ENCODE data around the gene ANKHD1. TPM values are rescaled to one million over a fixed set of nuclear protein-coding genes. Genes with fewer than 3 reads are reported as not detected.

Gene ANKHD1
- total RNA-seq, 1 experiment from 2014 or later, result 113 TPM

DNA sequence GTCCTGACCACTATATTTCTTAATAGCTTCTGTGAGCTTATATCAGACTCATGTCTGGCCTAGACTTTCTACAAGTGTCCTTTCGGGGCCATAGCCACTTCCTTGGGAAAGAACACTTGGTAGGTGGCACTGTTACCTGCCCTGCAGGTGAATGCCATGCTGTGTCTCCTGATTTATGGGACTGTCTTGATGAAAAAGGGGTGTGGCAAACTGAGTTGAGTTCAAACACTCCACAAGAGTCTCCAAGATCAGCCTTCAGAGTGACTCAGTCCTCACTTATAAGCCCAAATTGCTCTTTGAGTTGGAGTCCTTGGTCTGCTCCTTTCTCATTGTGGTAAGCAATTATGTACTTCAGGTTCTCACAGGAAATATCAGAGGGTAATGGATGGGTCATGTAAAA is 9.9 kb upstream of the ANKHD1 start (continued):
- TF ChIP-seq, protein P1, sequence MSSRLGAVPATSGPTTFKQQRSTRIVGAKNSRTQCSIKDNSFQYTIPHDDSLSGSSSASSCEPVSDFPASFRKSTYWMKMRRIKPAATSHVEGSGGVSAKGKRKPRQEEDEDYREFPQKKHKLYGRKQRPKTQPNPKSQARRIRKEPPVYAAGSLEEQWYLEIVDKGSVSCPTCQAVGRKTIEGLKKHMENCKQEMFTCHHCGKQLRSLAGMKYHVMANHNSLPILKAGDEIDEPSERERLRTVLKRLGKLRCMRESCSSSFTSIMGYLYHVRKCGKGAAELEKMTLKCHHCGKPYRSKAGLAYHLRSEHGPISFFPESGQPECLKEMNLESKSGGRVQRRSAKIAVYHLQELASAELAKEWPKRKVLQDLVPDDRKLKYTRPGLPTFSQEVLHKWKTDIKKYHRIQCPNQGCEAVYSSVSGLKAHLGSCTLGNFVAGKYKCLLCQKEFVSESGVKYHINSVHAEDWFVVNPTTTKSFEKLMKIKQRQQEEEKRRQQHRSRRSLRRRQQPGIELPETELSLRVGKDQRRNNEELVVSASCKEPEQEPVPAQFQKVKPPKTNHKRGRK (CRISPR knock-in tag; IDR thresholded peaks at IDR 0.05; ENCODE audit: borderline replicate concordance), result no peak
- TF ChIP-seq, protein P2, sequence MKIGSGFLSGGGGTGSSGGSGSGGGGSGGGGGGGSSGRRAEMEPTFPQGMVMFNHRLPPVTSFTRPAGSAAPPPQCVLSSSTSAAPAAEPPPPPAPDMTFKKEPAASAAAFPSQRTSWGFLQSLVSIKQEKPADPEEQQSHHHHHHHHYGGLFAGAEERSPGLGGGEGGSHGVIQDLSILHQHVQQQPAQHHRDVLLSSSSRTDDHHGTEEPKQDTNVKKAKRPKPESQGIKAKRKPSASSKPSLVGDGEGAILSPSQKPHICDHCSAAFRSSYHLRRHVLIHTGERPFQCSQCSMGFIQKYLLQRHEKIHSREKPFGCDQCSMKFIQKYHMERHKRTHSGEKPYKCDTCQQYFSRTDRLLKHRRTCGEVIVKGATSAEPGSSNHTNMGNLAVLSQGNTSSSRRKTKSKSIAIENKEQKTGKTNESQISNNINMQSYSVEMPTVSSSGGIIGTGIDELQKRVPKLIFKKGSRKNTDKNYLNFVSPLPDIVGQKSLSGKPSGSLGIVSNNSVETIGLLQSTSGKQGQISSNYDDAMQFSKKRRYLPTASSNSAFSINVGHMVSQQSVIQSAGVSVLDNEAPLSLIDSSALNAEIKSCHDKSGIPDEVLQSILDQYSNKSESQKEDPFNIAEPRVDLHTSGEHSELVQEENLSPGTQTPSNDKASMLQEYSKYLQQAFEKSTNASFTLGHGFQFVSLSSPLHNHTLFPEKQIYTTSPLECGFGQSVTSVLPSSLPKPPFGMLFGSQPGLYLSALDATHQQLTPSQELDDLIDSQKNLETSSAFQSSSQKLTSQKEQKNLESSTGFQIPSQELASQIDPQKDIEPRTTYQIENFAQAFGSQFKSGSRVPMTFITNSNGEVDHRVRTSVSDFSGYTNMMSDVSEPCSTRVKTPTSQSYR (CRISPR knock-in tag; IDR thresholded peaks at IDR 0.05), result no peak
- no peak for TF ChIP-seq ZNF121 (CRISPR knock-in tag; IDR thresholded peaks at IDR 0.05)
- no peak for TF ChIP-seq RELA (CRISPR knock-in tag; IDR thresholded peaks at IDR 0.05; ENCODE audit: borderline replicate concordance)
- TF ChIP-seq, protein P3, sequence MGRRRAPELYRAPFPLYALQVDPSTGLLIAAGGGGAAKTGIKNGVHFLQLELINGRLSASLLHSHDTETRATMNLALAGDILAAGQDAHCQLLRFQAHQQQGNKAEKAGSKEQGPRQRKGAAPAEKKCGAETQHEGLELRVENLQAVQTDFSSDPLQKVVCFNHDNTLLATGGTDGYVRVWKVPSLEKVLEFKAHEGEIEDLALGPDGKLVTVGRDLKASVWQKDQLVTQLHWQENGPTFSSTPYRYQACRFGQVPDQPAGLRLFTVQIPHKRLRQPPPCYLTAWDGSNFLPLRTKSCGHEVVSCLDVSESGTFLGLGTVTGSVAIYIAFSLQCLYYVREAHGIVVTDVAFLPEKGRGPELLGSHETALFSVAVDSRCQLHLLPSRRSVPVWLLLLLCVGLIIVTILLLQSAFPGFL (CRISPR knock-in tag; IDR thresholded peaks at IDR 0.05; ENCODE audit: borderline replicate concordance), result no peak
- TF ChIP-seq MXD4 (CRISPR knock-in tag; IDR thresholded peaks at IDR 0.05; ENCODE audit: borderline replicate concordance), result no peak
- no peak for TF ChIP-seq ZNF219 (CRISPR knock-in tag; IDR thresholded peaks at IDR 0.05; ENCODE audit: borderline replicate concordance)

DNA sequence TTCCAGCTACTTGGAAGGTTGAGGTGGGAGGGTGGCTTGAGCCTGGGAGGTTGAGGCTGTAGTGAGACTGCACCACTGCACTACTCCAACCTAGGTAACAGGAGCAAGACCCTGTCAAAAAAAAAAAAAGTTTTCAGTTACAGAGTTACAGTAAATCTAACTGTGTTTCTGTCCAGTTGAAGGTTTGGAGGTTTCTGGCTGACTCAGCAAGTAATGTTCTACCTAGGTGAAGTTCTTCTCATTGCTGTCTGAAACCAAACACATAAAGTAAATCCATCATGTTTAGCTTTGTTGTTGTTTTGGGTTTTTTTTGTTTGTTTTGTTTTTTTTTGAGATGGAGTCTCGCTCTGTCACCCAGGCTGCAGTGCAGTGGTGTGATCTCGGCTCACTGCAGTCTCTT is 7.9 kb upstream of the ANKHD1 start:
- ATAC-seq (no peak), DNase-seq (ENCODE audit: low spot score) (no peak)
- POLR2A ChIA-PET, result interaction anchor here (0.6 kb wide), 1 partner anchor 84 kb away, joined by 3 read pairs; no protein-coding TSS in a partner anchor
- H3K27ac Mint-ChIP-seq, result no peak overlapping the region
- H3K4me1 Mint-ChIP-seq, result peaks cover 8% of the 10 kb centered on the region
- TF ChIP-seq, protein P1 (CRISPR knock-in tag; IDR thresholded peaks at IDR 0.05; ENCODE audit: borderline replicate concordance), result no peak
- TF ChIP-seq TEAD4 (CRISPR knock-in tag; IDR thresholded peaks at IDR 0.05) (no peak), SOX15 (CRISPR knock-in tag; IDR thresholded peaks at IDR 0.05) (no peak), SMAD4 (CRISPR knock-in tag; IDR thresholded peaks at IDR 0.05) (no peak), FOXJ3 (CRISPR knock-in tag; IDR thresholded peaks at IDR 0.05; ENCODE audit: borderline replicate concordance) (no peak), CBFB (CRISPR knock-in tag; IDR thresholded peaks at IDR 0.05; ENCODE audit: low read depth) (no peak), NFE2L1 (CRISPR knock-in tag; IDR thresholded peaks at IDR 0.05) (no peak)
- TF ChIP-seq, protein P4, sequence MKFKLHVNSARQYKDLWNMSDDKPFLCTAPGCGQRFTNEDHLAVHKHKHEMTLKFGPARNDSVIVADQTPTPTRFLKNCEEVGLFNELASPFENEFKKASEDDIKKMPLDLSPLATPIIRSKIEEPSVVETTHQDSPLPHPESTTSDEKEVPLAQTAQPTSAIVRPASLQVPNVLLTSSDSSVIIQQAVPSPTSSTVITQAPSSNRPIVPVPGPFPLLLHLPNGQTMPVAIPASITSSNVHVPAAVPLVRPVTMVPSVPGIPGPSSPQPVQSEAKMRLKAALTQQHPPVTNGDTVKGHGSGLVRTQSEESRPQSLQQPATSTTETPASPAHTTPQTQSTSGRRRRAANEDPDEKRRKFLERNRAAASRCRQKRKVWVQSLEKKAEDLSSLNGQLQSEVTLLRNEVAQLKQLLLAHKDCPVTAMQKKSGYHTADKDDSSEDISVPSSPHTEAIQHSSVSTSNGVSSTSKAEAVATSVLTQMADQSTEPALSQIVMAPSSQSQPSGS (CRISPR knock-in tag; IDR thresholded peaks at IDR 0.05; ENCODE audit: borderline replicate concordance, low read depth), result no peak
- TF ChIP-seq, protein P5, sequence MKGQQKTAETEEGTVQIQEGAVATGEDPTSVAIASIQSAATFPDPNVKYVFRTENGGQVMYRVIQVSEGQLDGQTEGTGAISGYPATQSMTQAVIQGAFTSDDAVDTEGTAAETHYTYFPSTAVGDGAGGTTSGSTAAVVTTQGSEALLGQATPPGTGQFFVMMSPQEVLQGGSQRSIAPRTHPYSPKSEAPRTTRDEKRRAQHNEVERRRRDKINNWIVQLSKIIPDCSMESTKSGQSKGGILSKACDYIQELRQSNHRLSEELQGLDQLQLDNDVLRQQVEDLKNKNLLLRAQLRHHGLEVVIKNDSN (CRISPR knock-in tag; IDR thresholded peaks at IDR 0.05), result no peak
- TF ChIP-seq, protein P6, sequence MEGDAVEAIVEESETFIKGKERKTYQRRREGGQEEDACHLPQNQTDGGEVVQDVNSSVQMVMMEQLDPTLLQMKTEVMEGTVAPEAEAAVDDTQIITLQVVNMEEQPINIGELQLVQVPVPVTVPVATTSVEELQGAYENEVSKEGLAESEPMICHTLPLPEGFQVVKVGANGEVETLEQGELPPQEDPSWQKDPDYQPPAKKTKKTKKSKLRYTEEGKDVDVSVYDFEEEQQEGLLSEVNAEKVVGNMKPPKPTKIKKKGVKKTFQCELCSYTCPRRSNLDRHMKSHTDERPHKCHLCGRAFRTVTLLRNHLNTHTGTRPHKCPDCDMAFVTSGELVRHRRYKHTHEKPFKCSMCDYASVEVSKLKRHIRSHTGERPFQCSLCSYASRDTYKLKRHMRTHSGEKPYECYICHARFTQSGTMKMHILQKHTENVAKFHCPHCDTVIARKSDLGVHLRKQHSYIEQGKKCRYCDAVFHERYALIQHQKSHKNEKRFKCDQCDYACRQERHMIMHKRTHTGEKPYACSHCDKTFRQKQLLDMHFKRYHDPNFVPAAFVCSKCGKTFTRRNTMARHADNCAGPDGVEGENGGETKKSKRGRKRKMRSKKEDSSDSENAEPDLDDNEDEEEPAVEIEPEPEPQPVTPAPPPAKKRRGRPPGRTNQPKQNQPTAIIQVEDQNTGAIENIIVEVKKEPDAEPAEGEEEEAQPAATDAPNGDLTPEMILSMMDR (IDR thresholded peaks at IDR 0.05), result no peak
- TF ChIP-seq, protein P7, sequence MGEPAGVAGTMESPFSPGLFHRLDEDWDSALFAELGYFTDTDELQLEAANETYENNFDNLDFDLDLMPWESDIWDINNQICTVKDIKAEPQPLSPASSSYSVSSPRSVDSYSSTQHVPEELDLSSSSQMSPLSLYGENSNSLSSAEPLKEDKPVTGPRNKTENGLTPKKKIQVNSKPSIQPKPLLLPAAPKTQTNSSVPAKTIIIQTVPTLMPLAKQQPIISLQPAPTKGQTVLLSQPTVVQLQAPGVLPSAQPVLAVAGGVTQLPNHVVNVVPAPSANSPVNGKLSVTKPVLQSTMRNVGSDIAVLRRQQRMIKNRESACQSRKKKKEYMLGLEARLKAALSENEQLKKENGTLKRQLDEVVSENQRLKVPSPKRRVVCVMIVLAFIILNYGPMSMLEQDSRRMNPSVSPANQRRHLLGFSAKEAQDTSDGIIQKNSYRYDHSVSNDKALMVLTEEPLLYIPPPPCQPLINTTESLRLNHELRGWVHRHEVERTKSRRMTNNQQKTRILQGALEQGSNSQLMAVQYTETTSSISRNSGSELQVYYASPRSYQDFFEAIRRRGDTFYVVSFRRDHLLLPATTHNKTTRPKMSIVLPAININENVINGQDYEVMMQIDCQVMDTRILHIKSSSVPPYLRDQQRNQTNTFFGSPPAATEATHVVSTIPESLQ (CRISPR knock-in tag; IDR thresholded peaks at IDR 0.05), result no peak
- CTCF ChIA-PET, result interaction anchor here (0.7 to 1.4 kb wide), 2 partner anchors 9 to 21 kb away, joined by 3 to 6 read pairs; no protein-coding TSS in a partner anchor
- H3K27me3 Mint-ChIP-seq (ENCODE audit: low read depth), result no peaks in the 10 kb centered on the region
- no peaks in the 10 kb centered on the region for H3K9me3 Mint-ChIP-seq
- no peak overlapping the region for H3K4me3 Mint-ChIP-seq
- no peaks in the 10 kb centered on the region for H3K36me3 Mint-ChIP-seq
